ENCODE measurements around the gene SFN.

DNA sequence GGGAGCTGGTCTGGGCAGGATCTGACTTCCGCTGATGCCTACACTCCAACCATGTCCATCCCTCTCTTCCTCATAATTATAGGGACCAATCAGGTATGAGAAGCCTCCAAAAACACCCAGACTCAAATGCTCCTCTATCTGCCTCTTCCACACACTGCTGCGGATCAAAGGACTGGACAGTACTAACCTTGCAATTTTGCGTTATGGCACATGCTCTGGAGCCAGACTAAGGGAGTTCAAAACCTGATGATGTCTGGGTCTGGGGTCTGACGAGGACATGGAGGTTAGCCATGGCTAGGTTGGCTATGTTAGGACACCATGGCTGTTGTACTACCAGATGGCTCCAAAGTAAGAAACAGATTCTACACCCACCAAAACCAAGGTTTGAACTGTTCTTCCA lies 16.8 kb downstream of the SFN start:
- no peak for TF ChIP-seq POLR2A (IDR thresholded peaks at IDR 0.05)
- TF ChIP-seq, protein P1, sequence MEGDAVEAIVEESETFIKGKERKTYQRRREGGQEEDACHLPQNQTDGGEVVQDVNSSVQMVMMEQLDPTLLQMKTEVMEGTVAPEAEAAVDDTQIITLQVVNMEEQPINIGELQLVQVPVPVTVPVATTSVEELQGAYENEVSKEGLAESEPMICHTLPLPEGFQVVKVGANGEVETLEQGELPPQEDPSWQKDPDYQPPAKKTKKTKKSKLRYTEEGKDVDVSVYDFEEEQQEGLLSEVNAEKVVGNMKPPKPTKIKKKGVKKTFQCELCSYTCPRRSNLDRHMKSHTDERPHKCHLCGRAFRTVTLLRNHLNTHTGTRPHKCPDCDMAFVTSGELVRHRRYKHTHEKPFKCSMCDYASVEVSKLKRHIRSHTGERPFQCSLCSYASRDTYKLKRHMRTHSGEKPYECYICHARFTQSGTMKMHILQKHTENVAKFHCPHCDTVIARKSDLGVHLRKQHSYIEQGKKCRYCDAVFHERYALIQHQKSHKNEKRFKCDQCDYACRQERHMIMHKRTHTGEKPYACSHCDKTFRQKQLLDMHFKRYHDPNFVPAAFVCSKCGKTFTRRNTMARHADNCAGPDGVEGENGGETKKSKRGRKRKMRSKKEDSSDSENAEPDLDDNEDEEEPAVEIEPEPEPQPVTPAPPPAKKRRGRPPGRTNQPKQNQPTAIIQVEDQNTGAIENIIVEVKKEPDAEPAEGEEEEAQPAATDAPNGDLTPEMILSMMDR (IDR thresholded peaks at IDR 0.05), result no peak

Data from testis (tissue), 2 donors.